ENCODE results near the gene MX2.

GRCh38 chr21:41398831-41399230 is 37.0 kb downstream of the MX2 start:
- TF ChIP-seq SALL2 (tag by site-specific recombination; IDR thresholded peaks at IDR 0.05; ENCODE audit: borderline replicate concordance) (no peak), ZNF121 (tag by site-specific recombination; IDR thresholded peaks at IDR 0.05) (no peak), ZSCAN30 (tag by site-specific recombination; IDR thresholded peaks at IDR 0.05) (no peak), ZNF549 (tag by site-specific recombination; IDR thresholded peaks at IDR 0.05) (no peak), ZNF558 (tag by site-specific recombination; IDR thresholded peaks at IDR 0.05) (no peak), SP3 (tag by site-specific recombination; IDR thresholded peaks at IDR 0.05) (no peak), ZNF138 (tag by site-specific recombination; IDR thresholded peaks at IDR 0.05; ENCODE audit: borderline replicate concordance) (no peak), KLF1 (tag by site-specific recombination; IDR thresholded peaks at IDR 0.05) (no peak)
- TF ChIP-seq, protein P1, sequence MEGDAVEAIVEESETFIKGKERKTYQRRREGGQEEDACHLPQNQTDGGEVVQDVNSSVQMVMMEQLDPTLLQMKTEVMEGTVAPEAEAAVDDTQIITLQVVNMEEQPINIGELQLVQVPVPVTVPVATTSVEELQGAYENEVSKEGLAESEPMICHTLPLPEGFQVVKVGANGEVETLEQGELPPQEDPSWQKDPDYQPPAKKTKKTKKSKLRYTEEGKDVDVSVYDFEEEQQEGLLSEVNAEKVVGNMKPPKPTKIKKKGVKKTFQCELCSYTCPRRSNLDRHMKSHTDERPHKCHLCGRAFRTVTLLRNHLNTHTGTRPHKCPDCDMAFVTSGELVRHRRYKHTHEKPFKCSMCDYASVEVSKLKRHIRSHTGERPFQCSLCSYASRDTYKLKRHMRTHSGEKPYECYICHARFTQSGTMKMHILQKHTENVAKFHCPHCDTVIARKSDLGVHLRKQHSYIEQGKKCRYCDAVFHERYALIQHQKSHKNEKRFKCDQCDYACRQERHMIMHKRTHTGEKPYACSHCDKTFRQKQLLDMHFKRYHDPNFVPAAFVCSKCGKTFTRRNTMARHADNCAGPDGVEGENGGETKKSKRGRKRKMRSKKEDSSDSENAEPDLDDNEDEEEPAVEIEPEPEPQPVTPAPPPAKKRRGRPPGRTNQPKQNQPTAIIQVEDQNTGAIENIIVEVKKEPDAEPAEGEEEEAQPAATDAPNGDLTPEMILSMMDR (tag by site-specific recombination; IDR thresholded peaks at IDR 0.05): no peak
- TF ChIP-seq, protein P2, sequence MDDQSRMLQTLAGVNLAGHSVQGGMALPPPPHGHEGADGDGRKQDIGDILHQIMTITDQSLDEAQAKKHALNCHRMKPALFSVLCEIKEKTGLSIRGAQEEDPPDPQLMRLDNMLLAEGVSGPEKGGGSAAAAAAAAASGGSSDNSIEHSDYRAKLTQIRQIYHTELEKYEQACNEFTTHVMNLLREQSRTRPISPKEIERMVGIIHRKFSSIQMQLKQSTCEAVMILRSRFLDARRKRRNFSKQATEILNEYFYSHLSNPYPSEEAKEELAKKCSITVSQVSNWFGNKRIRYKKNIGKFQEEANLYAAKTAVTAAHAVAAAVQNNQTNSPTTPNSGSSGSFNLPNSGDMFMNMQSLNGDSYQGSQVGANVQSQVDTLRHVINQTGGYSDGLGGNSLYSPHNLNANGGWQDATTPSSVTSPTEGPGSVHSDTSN (CRISPR knock-in tag; IDR thresholded peaks at IDR 0.05): no peak
